ENCODE measurements around the gene WNK2.

- TF ChIP-seq POLR2A (IDR thresholded peaks at IDR 0.05), result no peak
- TF ChIP-seq CTCF (IDR thresholded peaks at IDR 0.05), result no peak
Observed at GRCh38 chr9:93167185-93167584, 16.8 kb upstream of the WNK2 start.
